ENCODE results near the gene WT1. TPM values are rescaled to one million over a fixed set of nuclear protein-coding genes. Genes with fewer than 3 reads are reported as not detected.
A peak's percentile ranks its signal among the peaks of the same experiment; 100 is the strongest.

WT1 gene
- total RNA-seq, 1 donor from 2014 or later: 2.0 TPM

DNA sequence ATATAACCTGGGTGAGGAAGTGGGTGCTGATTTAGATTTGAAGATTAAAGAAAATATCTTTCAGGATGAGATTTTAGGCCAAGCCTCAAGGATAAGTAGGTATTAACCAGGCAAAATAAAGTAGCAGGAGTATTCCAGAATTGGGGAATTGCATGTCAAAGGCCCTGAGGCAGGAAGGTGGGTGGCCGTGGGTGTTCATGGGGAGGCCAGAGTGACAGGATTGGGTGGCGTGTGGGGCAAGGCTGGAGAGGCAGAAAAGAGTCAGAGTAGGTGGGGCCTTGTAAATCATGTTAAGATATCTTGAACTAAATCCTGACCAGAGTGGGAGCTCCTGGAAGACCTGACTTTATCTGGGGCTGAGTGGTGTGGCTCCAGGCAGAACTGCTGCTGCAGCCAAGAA lies 19.7 kb upstream of the WT1 start:
- H3K9me3 ChIP-seq (replicated peaks): no peaks in the 10 kb centered on the region
- no peak for DNase-seq
- H3K4me3 ChIP-seq: no peak overlapping the region
- H3K36me3 ChIP-seq: no peaks in the 10 kb centered on the region
- TF ChIP-seq CTCF (IDR thresholded peaks at IDR 0.05; ENCODE audit: borderline replicate concordance): no peak
- H3K4me1 ChIP-seq: no peaks in the 10 kb centered on the region
- no peaks in the 10 kb centered on the region for H3K27me3 ChIP-seq (ENCODE audit: low read depth)
- H3K27ac ChIP-seq (replicated peaks): no peak overlapping the region
- intact Hi-C loops (cut with micrococcal nuclease): no loop called here

DNA sequence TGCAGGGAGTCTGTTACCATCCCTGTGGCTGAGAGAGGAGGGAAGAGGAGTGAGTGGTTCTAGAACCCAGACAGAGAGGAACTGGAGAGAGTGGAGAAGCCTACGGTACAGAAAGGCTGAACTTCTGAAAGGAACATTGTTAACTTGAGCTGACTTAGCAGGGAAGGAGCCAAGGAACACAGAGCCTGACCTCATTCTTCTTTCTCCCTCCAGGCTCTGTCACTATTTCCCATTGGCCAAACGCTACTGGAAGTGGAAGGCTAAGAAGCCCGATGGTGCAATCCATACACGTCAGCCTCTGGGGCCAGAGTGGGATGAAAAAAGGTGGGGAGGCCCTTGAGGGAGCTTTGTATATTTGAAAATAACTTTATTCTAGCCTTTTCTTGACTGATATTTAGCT lies 16.5 kb upstream of the WT1 start:
- Histone ChIP-seq H3K4me3 (no peak overlapping the region), H3K4me1 (no peaks in the 10 kb centered on the region), H3K27me3 (ENCODE audit: low read depth) (peaks cover 2% of the 10 kb centered on the region), H3K9me3 (replicated peaks) (no peaks in the 10 kb centered on the region), H3K36me3 (no peaks in the 10 kb centered on the region), H3K27ac (replicated peaks) (peak overlapping the region; percentile 57)
- no peak for TF ChIP-seq CTCF (IDR thresholded peaks at IDR 0.05; ENCODE audit: borderline replicate concordance)
- peak; percentile 63 for DNase-seq
- intact Hi-C loops (cut with micrococcal nuclease): no loop called here

- TF ChIP-seq CTCF (IDR thresholded peaks at IDR 0.05; ENCODE audit: borderline replicate concordance): no peak
- Histone ChIP-seq H3K4me1 (no peaks in the 10 kb centered on the region), H3K27ac (replicated peaks) (no peak overlapping the region), H3K4me3 (no peak overlapping the region), H3K36me3 (no peaks in the 10 kb centered on the region), H3K9me3 (replicated peaks) (no peaks in the 10 kb centered on the region), H3K27me3 (ENCODE audit: low read depth) (peaks cover 12% of the 10 kb centered on the region)
- intact Hi-C loops (cut with micrococcal nuclease): no loop called here
- no peak for DNase-seq
Observed at GRCh38 chr11:32450372-32450771, 15.0 kb upstream of the WT1 start.

DNA sequence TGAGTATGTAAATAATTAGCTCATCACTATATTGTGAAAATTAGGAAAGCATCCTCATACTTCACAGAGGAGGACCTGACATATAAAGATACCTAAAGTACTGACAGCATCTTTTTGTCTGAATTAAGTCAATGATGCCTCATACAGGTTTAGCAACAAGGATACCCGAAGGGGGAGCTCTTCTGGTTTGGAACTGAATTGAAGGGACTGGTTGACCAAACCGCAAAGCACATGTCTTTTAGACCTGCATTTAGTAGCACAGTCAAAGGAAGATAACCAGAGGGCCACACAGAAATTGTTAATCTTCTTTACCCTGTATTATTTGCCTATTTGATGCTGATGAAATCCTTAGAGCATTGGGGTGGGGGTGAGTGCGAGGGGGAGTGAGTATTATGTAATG lies 12.9 kb upstream of the WT1 start:
- no peak overlapping the region for H3K4me3 ChIP-seq
- no peak overlapping the region for H3K27ac ChIP-seq (replicated peaks)
- intact Hi-C loops (cut with micrococcal nuclease): no loop called here
- no peak for DNase-seq
- H3K27me3 ChIP-seq (ENCODE audit: low read depth): peaks cover 33% of the 10 kb centered on the region
- H3K9me3 ChIP-seq (replicated peaks): no peaks in the 10 kb centered on the region
- no peaks in the 10 kb centered on the region for H3K4me1 ChIP-seq
- no peaks in the 10 kb centered on the region for H3K36me3 ChIP-seq
- TF ChIP-seq CTCF (IDR thresholded peaks at IDR 0.05; ENCODE audit: borderline replicate concordance): peak; percentile 17

GRCh38 chr11:32447252-32447651 lies 11.9 kb upstream of the WT1 start:
- Histone ChIP-seq H3K36me3 (no peaks in the 10 kb centered on the region), H3K4me3 (no peak overlapping the region), H3K27ac (replicated peaks) (no peak overlapping the region), H3K27me3 (ENCODE audit: low read depth) (peaks cover 43% of the 10 kb centered on the region), H3K9me3 (replicated peaks) (no peaks in the 10 kb centered on the region), H3K4me1 (no peaks in the 10 kb centered on the region)
- DNase-seq: no peak
- TF ChIP-seq CTCF (IDR thresholded peaks at IDR 0.05; ENCODE audit: borderline replicate concordance): no peak
- intact Hi-C loops (cut with micrococcal nuclease): no loop called here

- Histone ChIP-seq H3K27ac (replicated peaks) (no peak overlapping the region), H3K36me3 (no peaks in the 10 kb centered on the region), H3K27me3 (ENCODE audit: low read depth) (peaks cover 53% of the 10 kb centered on the region), H3K9me3 (replicated peaks) (no peaks in the 10 kb centered on the region), H3K4me1 (no peaks in the 10 kb centered on the region), H3K4me3 (no peak overlapping the region)
- no peak for DNase-seq
- intact Hi-C loops (cut with micrococcal nuclease): no loop called here
- no peak for TF ChIP-seq CTCF (IDR thresholded peaks at IDR 0.05; ENCODE audit: borderline replicate concordance)
Observed at GRCh38 chr11:32446227-32446626, 10.9 kb upstream of the WT1 start.

Data from left ventricle myocardium inferior (tissue), 1 donor.